T-helper 17 cell (primary cell): ENCODE results near the gene ARID5A. TPM values are rescaled to one million over a fixed set of nuclear protein-coding genes. Genes with fewer than 3 reads are reported as not detected.
"Not testable (repeated sequence)": the region's sequence is repeated elsewhere in the genome, so short reads cannot be mapped to it uniquely, and the experiment has no call there.

Source experiments
- ATAC-seq: fragments of 150-1000 bp; cut with Tn5 transposase; 2 replicates; pipeline ENCODE4 v1.10.0; 2021; ENCODE audit warnings: mild to moderate bottlenecking, moderate library complexity
- DNase-seq, 3 donors: peaks; one replicate each; pipeline versions ENCODE4 v3.0.0 to v3.0.0-alpha.2; 2020 to 2021
- H3K9me3 ChIP-seq: one replicate; pipeline ENCODE4 v1.7.0; 2013; ENCODE audit warnings: low read length, mild to moderate bottlenecking; ENCODE audit not compliant: control insufficient read depth, poor library complexity, severe bottlenecking
- H3K27ac Mint-ChIP-seq: one replicate; pipeline ENCODE4 v1.8.0; 2022; ENCODE audit warnings: mild to moderate bottlenecking, moderate library complexity, mixed read lengths
- H3K27me3 Mint-ChIP-seq: one replicate; pipeline ENCODE4 v1.8.0; 2022; ENCODE audit warnings: mixed read lengths
- H3K36me3 Mint-ChIP-seq: one replicate; pipeline ENCODE4 v1.8.0; 2022; ENCODE audit warnings: low read depth, mixed read lengths
- H3K4me1 Mint-ChIP-seq: one replicate; pipeline ENCODE4 v1.8.0; 2022; ENCODE audit warnings: mild to moderate bottlenecking, mixed read lengths
- H3K4me3 Mint-ChIP-seq: one replicate; pipeline ENCODE4 v1.8.0; 2022; ENCODE audit warnings: mild to moderate bottlenecking, moderate library complexity, mixed read lengths
- total RNA-seq, 4 donors: library from RNA in 2 of 4; stranded (reverse) in 2 of 4; gene quantifications; one replicate each; pipeline ENCODE4 v1.2.3 and lab custom pipeline; 2022 to 2026

ARID5A gene
- total RNA-seq: 100 to 1,000 TPM; 126 to 139 TPM
- total RNA-seq (lab: John Stamatoyannopoulos, UW): 112 to 121 reads per million in 2 donors

DNA sequence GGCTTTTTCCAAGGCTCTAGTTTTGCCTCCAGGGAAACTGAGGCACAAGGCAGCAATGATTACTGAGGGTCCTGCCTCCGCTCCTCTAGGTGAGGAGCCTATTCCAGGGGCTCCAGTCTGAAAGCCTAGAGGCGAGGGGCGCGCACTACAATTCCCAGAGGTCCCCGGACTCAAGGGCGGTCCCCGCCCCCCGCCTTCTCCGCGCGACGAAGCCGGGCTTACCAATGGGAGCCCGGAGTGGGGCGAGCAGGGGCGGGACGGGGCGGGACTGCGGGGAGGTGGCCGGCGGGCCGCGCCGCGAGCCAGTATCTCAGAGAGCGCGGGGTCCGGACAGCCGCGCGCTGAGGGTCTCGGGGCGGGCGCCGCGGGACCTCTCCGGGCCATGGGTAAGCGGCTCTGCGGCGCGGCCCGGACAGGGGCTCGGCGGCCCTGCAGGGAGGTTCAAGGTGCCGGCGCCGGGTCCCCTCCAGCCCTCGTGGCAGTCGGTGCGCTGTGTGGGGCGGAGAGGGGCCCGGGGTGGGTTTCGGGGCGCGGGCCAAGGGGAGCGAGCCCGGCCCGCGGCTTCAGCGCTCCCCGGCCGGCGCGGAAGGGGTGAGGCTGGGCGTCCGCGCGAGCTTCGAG lies at the start of gene ARID5A:
ARID5A (plus strand) TSS at position 308 of the 621 bp plus-strand sequence; CDS start at position 383, 75 bp downstream.
- Mint-ChIP-seq H3K4me3 (peak within 1 kb of the TSS; percentile 97), H3K27ac (peak within 1 kb of the TSS; percentile 98), H3K27me3 (no peaks in the 10 kb centered on the region), H3K36me3 (no peaks in the 10 kb centered on the region), H3K4me1 (peaks cover 44% of the 10 kb centered on the region)
- peak; percentile 62 for ATAC-seq
- H3K9me3 ChIP-seq: no peaks in the 10 kb centered on the region
- peak; percentile 80 to 88 (median 88) for DNase-seq

GRCh38 chr2:96489261-96489660 lies 47.3 kb upstream of the ARID5A start:
- Mint-ChIP-seq H3K4me1 (peaks cover 19% of the 10 kb centered on the region), H3K4me3 (no peak overlapping the region), H3K27me3 (no peaks in the 10 kb centered on the region), H3K27ac (no peak overlapping the region), H3K36me3 (no peaks in the 10 kb centered on the region)
- ATAC-seq (no peak), DNase-seq (no peak)
- H3K9me3 ChIP-seq: no peaks in the 10 kb centered on the region

DNA sequence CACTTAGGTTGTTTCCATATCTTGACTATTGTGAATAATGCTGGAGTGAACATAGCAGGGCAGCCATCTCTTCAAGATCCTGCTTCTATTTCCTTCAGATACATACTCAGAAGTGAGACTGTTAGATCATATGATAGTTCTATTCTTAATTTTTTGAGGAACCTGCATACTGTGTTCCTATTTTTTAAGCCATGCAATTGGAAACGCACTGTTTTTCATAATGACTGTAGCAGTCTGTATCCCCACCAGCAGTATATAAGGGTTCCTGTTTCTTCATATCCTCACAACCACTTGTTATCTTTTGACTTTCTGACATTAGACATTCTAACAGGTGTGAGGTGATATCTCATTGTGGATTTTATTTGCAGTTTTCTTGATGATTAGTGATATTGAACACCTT lies 46.9 kb upstream of the ARID5A start:
- Mint-ChIP-seq H3K36me3 (no peaks in the 10 kb centered on the region), H3K27ac (no peak overlapping the region), H3K4me1 (peaks cover 19% of the 10 kb centered on the region), H3K27me3 (no peaks in the 10 kb centered on the region), H3K4me3 (no peak overlapping the region)
- H3K9me3 ChIP-seq: no peaks in the 10 kb centered on the region
- DNase-seq (no peak), ATAC-seq (no peak)

GRCh38 chr2:96491860-96492497 lies 44.6 kb upstream of the ARID5A start:
- no peaks in the 10 kb centered on the region for H3K4me1 Mint-ChIP-seq
- no peaks in the 10 kb centered on the region for H3K36me3 Mint-ChIP-seq
- no peak overlapping the region for H3K4me3 Mint-ChIP-seq
- ATAC-seq: no peak
- H3K27ac Mint-ChIP-seq: no peak overlapping the region
- DNase-seq: no peak
- H3K27me3 Mint-ChIP-seq: no peaks in the 10 kb centered on the region
- H3K9me3 ChIP-seq: no peaks in the 10 kb centered on the region

DNA sequence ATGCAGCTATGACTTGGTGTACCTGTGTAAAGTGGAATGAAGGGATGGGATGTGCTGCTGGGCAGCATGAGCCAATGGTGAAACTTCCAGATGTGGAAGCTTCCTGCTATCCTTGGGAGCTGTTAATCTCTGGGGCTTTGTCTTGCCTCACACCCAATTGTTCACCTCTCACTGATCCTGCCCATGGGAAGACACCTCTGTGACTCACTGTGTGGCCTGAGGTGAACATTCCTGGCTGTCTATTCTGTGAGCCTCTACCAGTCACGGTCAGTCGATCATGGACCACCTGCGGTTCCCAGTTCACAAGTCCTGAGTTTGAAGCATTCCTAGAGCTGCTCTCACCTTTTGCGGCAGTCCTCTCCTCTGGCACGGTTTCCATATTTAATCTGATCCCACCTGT lies 43.5 kb upstream of the ARID5A start:
- H3K9me3 ChIP-seq: no peaks in the 10 kb centered on the region
- no peak for ATAC-seq
- no peak overlapping the region for H3K27ac Mint-ChIP-seq
- no peak for DNase-seq
- no peaks in the 10 kb centered on the region for H3K4me1 Mint-ChIP-seq
- H3K36me3 Mint-ChIP-seq: no peaks in the 10 kb centered on the region
- no peaks in the 10 kb centered on the region for H3K27me3 Mint-ChIP-seq
- H3K4me3 Mint-ChIP-seq: no peak overlapping the region

DNA sequence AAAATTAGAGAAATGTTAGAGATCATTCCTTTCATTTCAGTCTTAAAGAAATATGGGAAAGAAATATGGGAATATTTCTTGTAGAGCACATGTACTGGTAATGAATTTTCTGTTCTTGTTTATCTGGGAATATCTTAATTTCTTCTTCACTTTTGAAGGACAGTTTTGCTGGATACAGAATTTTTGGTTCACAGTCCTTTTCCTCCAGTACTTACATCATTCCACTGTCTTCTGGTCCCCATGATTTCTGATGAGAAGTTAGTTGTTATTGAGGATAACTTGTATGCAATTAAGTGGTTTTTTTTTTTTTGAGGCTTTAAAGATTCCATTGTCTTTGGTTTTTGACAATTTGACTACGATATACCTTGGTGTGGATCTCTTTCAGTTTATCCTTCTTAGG lies 42.4 kb upstream of the ARID5A start:
- Mint-ChIP-seq H3K27ac (no peak overlapping the region), H3K4me1 (no peaks in the 10 kb centered on the region), H3K36me3 (no peaks in the 10 kb centered on the region), H3K4me3 (no peak overlapping the region), H3K27me3 (no peaks in the 10 kb centered on the region)
- ATAC-seq (no peak), DNase-seq (no peak)
- no peaks in the 10 kb centered on the region for H3K9me3 ChIP-seq

DNA sequence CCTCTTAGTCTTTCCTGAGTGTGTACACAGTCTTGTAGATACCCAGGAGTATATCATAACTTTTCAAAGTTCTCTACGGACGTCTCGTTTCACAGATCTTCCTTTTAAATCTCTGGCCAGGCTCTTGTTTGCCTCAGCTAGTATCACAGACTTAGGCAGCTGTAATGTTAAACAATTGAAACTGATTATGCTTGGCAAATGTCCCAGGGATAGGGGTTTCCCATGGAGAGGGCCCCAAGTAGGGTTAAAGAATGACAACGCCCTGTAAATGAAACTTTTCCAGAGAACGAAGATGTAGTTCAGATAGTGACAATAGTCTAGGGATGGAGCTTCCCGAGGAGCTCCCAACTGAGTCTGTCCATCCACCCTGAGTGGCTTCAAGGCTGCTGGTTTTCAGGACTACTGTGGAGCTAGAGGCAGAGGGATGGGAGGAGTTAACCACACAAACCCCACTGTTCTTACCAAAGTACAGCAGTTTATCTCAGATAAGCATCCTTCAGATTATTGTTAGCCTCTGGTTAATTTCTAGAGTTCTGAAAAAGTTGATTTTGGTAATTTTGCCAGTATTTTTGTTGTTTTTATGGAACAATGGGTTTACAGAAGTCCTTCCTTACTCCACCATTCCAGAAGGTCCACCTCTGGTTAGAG lies 40.4 kb upstream of the ARID5A start:
- Mint-ChIP-seq H3K4me1 (peaks cover 5% of the 10 kb centered on the region), H3K27ac (no peak overlapping the region), H3K4me3 (no peak overlapping the region), H3K36me3 (no peaks in the 10 kb centered on the region), H3K27me3 (no peaks in the 10 kb centered on the region)
- H3K9me3 ChIP-seq: no peaks in the 10 kb centered on the region
- DNase-seq (no peak), ATAC-seq (no peak)

GRCh38 chr2:96498021-96498431 lies 38.5 kb upstream of the ARID5A start:
- H3K36me3 Mint-ChIP-seq: no peaks in the 10 kb centered on the region
- H3K4me1 Mint-ChIP-seq: peaks cover 18% of the 10 kb centered on the region
- no peaks in the 10 kb centered on the region for H3K27me3 Mint-ChIP-seq
- H3K27ac Mint-ChIP-seq: no peak overlapping the region
- H3K9me3 ChIP-seq: no peaks in the 10 kb centered on the region
- DNase-seq (no peak), ATAC-seq (no peak)
- no peak overlapping the region for H3K4me3 Mint-ChIP-seq

- H3K27ac Mint-ChIP-seq, H3K4me3 Mint-ChIP-seq, H3K36me3 Mint-ChIP-seq, H3K9me3 ChIP-seq, ATAC-seq, DNase-seq, H3K27me3 Mint-ChIP-seq: not testable (repeated sequence)
- peaks cover 18% of the 10 kb centered on the region for H3K4me1 Mint-ChIP-seq
These were observed 37.9 kb upstream of the ARID5A start for GRCh38 chr2:96498611-96499010.

DNA sequence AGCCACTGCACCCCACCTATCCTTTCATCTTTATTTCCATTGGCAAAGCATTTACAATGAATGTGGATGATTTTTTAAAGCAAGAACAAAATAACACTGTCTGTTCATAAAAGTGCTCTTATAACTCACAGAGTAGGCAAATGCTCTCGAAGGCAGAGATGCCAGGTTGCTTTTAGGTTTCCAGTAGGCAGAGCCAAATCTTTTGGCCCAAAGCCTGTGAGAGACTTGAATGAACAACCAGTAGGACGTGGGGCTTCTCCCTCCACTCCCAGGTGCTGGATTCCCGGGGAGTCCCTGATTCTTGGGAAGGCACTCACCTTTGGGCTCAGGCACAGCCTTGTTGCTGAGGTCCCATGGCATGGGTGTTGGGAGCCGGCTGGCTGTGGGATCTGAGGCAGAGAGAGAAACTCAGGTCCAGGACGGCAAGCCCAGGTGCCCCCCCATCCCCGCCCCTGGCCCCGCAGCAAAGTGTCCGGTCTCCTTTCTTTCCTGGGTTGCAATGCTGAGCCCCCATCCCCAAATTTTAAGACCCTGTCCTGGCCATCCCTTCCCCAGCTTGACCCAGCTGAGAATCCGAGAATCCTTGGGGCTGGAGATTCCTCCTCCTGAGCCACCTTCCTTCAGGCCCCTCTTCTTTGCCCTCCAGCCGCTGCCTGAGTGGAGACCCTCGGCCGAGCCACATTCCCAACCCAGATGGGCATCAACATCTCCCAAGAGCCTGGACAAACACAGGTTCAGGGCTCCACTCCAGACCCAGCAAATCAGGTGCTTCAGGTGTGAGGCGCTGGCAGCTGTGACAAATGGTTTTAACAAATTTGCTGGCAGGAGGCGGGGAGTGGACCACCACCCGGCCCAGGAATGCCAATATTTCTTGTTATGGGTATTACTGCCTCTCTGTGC lies 37.2 kb upstream of the ARID5A start:
- no peak overlapping the region for H3K27ac Mint-ChIP-seq
- DNase-seq: no peak
- no peaks in the 10 kb centered on the region for H3K9me3 ChIP-seq
- H3K4me1 Mint-ChIP-seq: peaks cover 18% of the 10 kb centered on the region
- no peaks in the 10 kb centered on the region for H3K36me3 Mint-ChIP-seq
- no peak for ATAC-seq
- no peaks in the 10 kb centered on the region for H3K27me3 Mint-ChIP-seq
- H3K4me3 Mint-ChIP-seq: no peak overlapping the region

DNA sequence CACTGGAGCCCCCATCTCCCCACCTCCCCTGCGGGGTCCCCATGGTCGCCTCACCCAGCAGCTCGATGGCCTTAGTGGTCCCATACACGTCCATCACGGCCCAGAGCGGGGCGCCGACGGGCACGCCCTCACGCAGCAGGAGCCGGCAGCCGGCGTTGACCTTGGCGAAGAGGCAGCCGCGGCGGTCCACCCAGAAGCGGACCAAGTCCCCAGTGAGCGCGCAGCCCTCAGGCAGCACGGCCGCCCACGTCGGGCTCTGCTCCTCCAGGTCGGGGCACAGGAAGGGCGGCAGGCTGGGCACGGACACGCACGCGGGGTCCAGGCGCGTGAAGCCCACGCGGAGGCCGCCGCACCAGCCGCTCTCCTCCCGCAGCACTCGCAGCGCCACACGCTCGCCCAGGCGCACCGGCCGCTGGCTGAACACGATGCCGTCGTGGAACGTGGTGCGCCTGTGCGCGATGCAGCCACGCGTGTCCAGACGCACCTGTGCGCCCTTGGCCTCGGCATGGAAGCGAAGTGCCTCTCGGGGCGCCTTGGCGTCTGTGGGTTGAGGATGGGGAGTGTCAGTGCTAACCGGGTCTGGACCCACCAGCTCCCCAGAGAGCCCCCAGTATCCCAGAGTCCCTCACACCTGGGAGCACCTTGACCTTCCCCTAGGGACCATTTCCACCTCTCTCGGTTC lies 36.0 kb upstream of the ARID5A start:
- Mint-ChIP-seq H3K36me3 (no peaks in the 10 kb centered on the region), H3K27ac (peak overlapping the region; percentile 27), H3K27me3 (no peaks in the 10 kb centered on the region), H3K4me3 (no peak overlapping the region), H3K4me1 (peaks cover 18% of the 10 kb centered on the region)
- DNase-seq: no peak
- ATAC-seq: no peak
- no peaks in the 10 kb centered on the region for H3K9me3 ChIP-seq

DNA sequence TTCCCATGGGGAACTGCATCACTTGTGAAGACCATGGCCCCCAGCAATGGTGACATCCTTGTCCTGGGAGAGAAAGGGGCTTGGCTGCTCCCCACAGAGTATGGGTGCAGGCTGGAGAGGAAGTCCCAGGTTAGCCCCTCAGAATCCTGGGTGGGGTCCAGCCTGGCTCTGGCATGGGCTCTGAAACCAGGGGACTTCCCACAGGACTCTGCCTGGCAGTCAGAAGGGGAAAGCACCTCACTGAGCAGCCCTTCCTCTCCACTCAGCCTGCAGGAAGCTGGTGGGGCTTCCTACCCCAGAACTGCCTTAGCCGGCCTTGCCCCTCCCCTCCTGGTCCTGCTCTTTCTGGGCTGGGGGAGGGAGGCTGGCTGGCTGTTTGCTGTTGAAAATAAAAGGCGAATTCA lies 35.1 kb upstream of the ARID5A start:
- no peaks in the 10 kb centered on the region for H3K9me3 ChIP-seq
- peak overlapping the region; percentile 27 for H3K27ac Mint-ChIP-seq
- peaks cover 18% of the 10 kb centered on the region for H3K4me1 Mint-ChIP-seq
- peak; percentile 90 for ATAC-seq
- no peak overlapping the region for H3K4me3 Mint-ChIP-seq
- DNase-seq: no peak
- no peaks in the 10 kb centered on the region for H3K27me3 Mint-ChIP-seq
- H3K36me3 Mint-ChIP-seq: no peaks in the 10 kb centered on the region
